Measurements from ENCODE around the gene ARID1B. TPM values are rescaled to one million over a fixed set of nuclear protein-coding genes. Genes with fewer than 3 reads are reported as not detected.

ARID1B gene
- total RNA-seq, 4 donors from 2014 or later: 70.5 to 135 (median 78.2) TPM

DNA sequence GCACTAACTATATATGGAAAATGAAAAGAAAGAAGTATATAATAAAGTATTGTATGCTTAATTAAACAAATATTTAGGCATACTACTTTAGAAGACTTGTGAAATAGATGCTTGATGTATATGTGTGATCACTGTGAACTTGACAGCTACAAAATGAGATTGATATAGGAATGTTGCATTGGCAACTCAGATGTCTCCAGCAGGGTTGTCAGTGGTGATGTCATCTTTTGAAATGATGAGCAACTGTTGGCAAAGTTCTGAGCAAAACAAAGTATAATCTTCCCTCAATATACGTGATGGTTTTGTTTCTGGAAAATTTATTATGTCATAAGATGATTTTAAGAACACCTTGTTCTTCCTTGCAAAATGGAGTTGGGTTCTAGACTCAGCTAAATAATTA lies 133.8 kb downstream of the ARID1B start:
- ATAC-seq (ENCODE audit: low FRiP score): no peak

GRCh38 chr6:156911581-156911980 lies 134.4 kb downstream of the ARID1B start:
- no peak for TF ChIP-seq CTCF (IDR thresholded peaks at IDR 0.05)
- DNase-seq (ENCODE audit: low spot score) (no peak), ATAC-seq (ENCODE audit: low FRiP score) (no peak)

More for the DNA sequence above, 133.8 kb downstream of the ARID1B start:
- no peak for TF ChIP-seq CTCF (IDR thresholded peaks at IDR 0.05)
- DNase-seq (ENCODE audit: low spot score): no peak

- DNase-seq (ENCODE audit: low spot score) (no peak), ATAC-seq (ENCODE audit: low FRiP score) (no peak)
- no peak for TF ChIP-seq CTCF (IDR thresholded peaks at IDR 0.05)
These were observed 135.3 kb downstream of the ARID1B start for GRCh38 chr6:156912431-156912830.

GRCh38 chr6:156914181-156914580 lies 137.0 kb downstream of the ARID1B start:
- DNase-seq (ENCODE audit: low spot score) (no peak), ATAC-seq (ENCODE audit: low FRiP score) (no peak)
- TF ChIP-seq CTCF (IDR thresholded peaks at IDR 0.05): no peak

- no peak for TF ChIP-seq CTCF (IDR thresholded peaks at IDR 0.05)
- DNase-seq (ENCODE audit: low spot score): no peak
These were observed 139.1 kb downstream of the ARID1B start for GRCh38 chr6:156916130-156916801.

GRCh38 chr6:156917213-156917612 lies 140.0 kb downstream of the ARID1B start:
- no peak for ATAC-seq (ENCODE audit: low FRiP score)
- DNase-seq (ENCODE audit: low spot score): no peak
- no peak for TF ChIP-seq CTCF (IDR thresholded peaks at IDR 0.05)

More at GRCh38 chr6:156916130-156916801, 139.1 kb downstream of the ARID1B start:
- no peak for ATAC-seq (ENCODE audit: low FRiP score)

GRCh38 chr6:156918647-156919046 lies 141.5 kb downstream of the ARID1B start:
- DNase-seq (ENCODE audit: low spot score) (no peak), ATAC-seq (ENCODE audit: low FRiP score) (no peak)
- TF ChIP-seq CTCF (IDR thresholded peaks at IDR 0.05): no peak
